H1 (cell line): ENCODE data around the gene FITM1. TPM values are rescaled to one million over a fixed set of nuclear protein-coding genes. Genes with fewer than 3 reads are reported as not detected.

Experiments used
- MAX ChIP-seq: IDR thresholded peaks from 2 replicates; pipeline ENCODE4 v1.6.1; 2012; ENCODE audit warnings: inconsistent platforms
- SRF ChIP-seq: IDR thresholded peaks from 2 replicates; pipeline ENCODE4 v1.6.1; 2011; ENCODE audit warnings: mild to moderate bottlenecking, low read depth, low read length, moderate library complexity
- TAF7 ChIP-seq: optimal IDR thresholded peaks from 2 replicates; pipeline ENCODE3; 2011; ENCODE audit warnings: low read depth, mild to moderate bottlenecking, inconsistent platforms, low read length, moderate library complexity, borderline replicate concordance
- polyA plus RNA-seq, 7 experiments: library from polyadenylated mRNA; depleted of rRNA in 3 of 7; stranded (reverse) in 5 of 7; unstranded in 2 of 7; fragments of >200 nt in 5 of 7; fragments of 200-250 nt in 2 of 7; gene quantifications; 1 replicate in 5 of 7; 2 replicates in 1 of 7; 4 replicates in 1 of 7; pipeline versions ENCODE4 v1.2.1 to v1.2.3, GENCODE V29; 2011 to 2013; ENCODE audit warnings: missing spikeins in 2 of 7, mixed read lengths in 2 of 7
- total RNA-seq: library from RNA; stranded (reverse); fragmentation: NEBNext Ultra II Directional; extraction: Animal tissue kit (Norgen Biotek cat#: 25700); gene quantifications from 2 replicates; pipeline ENCODE4 v1.2.1, GENCODE V29; 2021

Gene FITM1
- total and polyA plus RNA-seq, 2 of the 8 experiments (the other 6 are each of a cell fraction or from before 2014, with no cell fraction given) = 0.53 to 0.76 TPM

- TF ChIP-seq MAX = no peak
- no peak for TF ChIP-seq TAF7
- no peak for TF ChIP-seq SRF
Measured at GRCh38 chr14:24113379-24113800, 17.1 kb upstream of the FITM1 start (continued).
